K562 (cell line): ENCODE results near the gene BPNT1. TPM values are rescaled to one million over a fixed set of nuclear protein-coding genes. Genes with fewer than 3 reads are reported as not detected.
A peak's percentile ranks its signal among the peaks of the same experiment; 100 is the strongest.

Experiments used
- CHD7 ChIP-seq: fragments of 200-600 bp; sonication (generic); IDR thresholded peaks from one replicate; pipeline ENCODE4 v1.6.1; 2012; ENCODE audit warnings: mild to moderate bottlenecking, low read depth, low read length, inconsistent platforms
- GATA2 ChIP-seq: sonication (generic); formaldehyde crosslinking; IDR thresholded peaks from 2 replicates; pipeline ENCODE4 v1.4.0; 2020; ENCODE audit warnings: mild to moderate bottlenecking, missing genetic modification reagents
- HMBOX1 ChIP-seq: sonication (generic); IDR thresholded peaks from 2 replicates; pipeline ENCODE4 v1.6.1; 2016
- MXI1 ChIP-seq: IDR thresholded peaks from 2 replicates; pipeline ENCODE4 v1.6.1; 2011; ENCODE audit warnings: low read depth, mild to moderate bottlenecking, improper control_type of control experiment, low read length
- NONO ChIP-seq, 2 experiments: fragments of 200-400 bp in 1 of 2; fragments of 450-650 bp in 1 of 2; formaldehyde crosslinking in 1 of 2; IDR thresholded peaks; 2 replicates each; pipeline ENCODE4 v1.6.1; 2017; ENCODE audit warnings: low read depth in 2 of 2, mild to moderate bottlenecking in 2 of 2, moderate library complexity in 2 of 2, low read length in 1 of 2
- PRMT5 ChIP-seq: sonication (generic); formaldehyde crosslinking; IDR thresholded peaks from 2 replicates; pipeline ENCODE4 v1.5.0; 2020; ENCODE audit warnings: missing genetic modification reagents
- RNF219 ChIP-seq: fragments of 250-450 bp; sonication (Bioruptor Pico); IDR thresholded peaks from 2 replicates; pipeline ENCODE4 v1.5.0; 2022; ENCODE audit warnings: mild to moderate bottlenecking
- SMARCE1 ChIP-seq: fragments of 450-650 bp; IDR thresholded peaks from 2 replicates; pipeline ENCODE4 v1.7.1; 2016; ENCODE audit warnings: mild to moderate bottlenecking
- U2AF1 ChIP-seq: fragments of 200-400 bp; formaldehyde crosslinking; optimal IDR thresholded peaks from 2 replicates; pipeline ENCODE3; 2017; ENCODE audit warnings: mild to moderate bottlenecking, low read depth, low read length, moderate library complexity
- polyA plus RNA-seq, 8 experiments: library from polyadenylated mRNA; depleted of rRNA in 4 of 8; stranded (reverse) in 5 of 8; unstranded in 3 of 8; fragments of >200 nt; fragmentation: Nextera tagmentation in 2 of 8; fragmentation: Illumina TruSeq in 1 of 8; extraction: Ambion mirVana in 2 of 8; extraction: Trizol in 1 of 8; gene quantifications; 2 replicates each; pipeline versions ENCODE4 v1.2.1 to v1.2.3, GENCODE V29; 2011 to 2014; ENCODE audit warnings: inconsistent platforms in 1 of 8, missing spikeins in 1 of 8
- total RNA-seq, 7 experiments: library from RNA; depleted of rRNA in 6 of 7; stranded (reverse); fragments of >200 nt in 6 of 7; fragmentation: Illumina TruSeq in 2 of 7; extraction: Trizol in 2 of 7; gene quantifications; 2 replicates each; pipeline versions ENCODE4 v1.2.1 to v1.2.3, GENCODE V29; 2011 to 2021; ENCODE audit warnings: low replicate concordance in 1 of 7
- TF ChIP-seq, protein P1 (sequence below): sonication (generic); formaldehyde crosslinking; IDR thresholded peaks from 2 replicates; pipeline ENCODE4 v1.8.1; 2022; ENCODE audit warnings: missing genetic modification reagents

Gene BPNT1
- total and polyA plus RNA-seq, 9 of the 15 experiments (the other 6 are each of a cell fraction or from before 2014, with no cell fraction given), result 30.2 to 73.8 (median 40.5) TPM

- TF ChIP-seq MXI1 (no peak), HMBOX1 (no peak), U2AF1 (peak; percentile 5), RNF219 (CRISPR knock-in tag) (no peak), NONO (IDR thresholded peaks at IDR 0.05; ENCODE audit: low read depth in 2 of 2, low read length in 1 of 2) (no peak), GATA2 (CRISPR knock-in tag) (no peak), CHD7 (no peak), PRMT5 (CRISPR knock-in tag) (no peak), SMARCE1 (peak; percentile 37; the same call in 1 of the 2 replicates)
- TF ChIP-seq, protein P1, sequence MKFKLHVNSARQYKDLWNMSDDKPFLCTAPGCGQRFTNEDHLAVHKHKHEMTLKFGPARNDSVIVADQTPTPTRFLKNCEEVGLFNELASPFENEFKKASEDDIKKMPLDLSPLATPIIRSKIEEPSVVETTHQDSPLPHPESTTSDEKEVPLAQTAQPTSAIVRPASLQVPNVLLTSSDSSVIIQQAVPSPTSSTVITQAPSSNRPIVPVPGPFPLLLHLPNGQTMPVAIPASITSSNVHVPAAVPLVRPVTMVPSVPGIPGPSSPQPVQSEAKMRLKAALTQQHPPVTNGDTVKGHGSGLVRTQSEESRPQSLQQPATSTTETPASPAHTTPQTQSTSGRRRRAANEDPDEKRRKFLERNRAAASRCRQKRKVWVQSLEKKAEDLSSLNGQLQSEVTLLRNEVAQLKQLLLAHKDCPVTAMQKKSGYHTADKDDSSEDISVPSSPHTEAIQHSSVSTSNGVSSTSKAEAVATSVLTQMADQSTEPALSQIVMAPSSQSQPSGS (CRISPR knock-in tag), result no peak
These were observed at the start of gene BPNT1 (continued) for GRCh38 chr1:220089650-220090556.
